COR-L47 (cell line): ENCODE data around the gene MRFAP1L1.
A peak's percentile ranks its signal among the peaks of the same experiment; 100 is the strongest.
"Not testable (repeated sequence)": the region's sequence is repeated elsewhere in the genome, so short reads cannot be mapped to it uniquely, and the experiment has no call there.

Source experiments
- DNase-seq: peaks from one replicate; lab custom pipeline; 2025; lab: John Stamatoyannopoulos, UW

The MRFAP1L1 gene

DNA sequence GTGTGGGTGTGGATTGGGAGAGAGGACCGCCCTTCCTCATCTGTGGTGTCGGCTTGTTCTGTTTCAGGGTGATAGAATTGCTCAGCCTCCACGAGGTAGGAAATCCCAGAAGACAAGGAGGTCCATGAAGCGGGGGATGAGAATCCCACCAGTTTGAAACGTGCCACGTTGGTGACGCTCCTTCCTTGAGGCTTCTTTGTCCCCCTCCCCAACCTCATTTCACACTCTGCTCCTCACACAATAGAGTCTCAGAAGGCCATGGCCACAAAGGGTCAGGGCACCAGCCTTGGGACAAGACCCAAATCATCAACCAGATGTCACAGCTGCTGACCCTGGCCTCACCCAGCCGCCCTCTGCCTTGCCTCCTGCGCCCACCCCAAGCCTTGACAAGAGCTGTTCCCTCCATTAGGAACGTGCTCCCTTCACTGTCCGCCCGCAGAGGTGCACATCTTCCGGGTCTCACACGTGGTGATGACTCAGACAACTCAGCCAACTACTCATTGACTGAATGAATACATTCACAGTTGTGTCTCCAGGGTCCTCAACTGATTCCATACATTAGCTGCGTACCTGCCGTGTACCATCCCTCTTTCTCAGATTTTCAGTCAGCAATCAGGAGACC lies 24.6 kb upstream of the MRFAP1L1 start:
- no peak for DNase-seq

DNA sequence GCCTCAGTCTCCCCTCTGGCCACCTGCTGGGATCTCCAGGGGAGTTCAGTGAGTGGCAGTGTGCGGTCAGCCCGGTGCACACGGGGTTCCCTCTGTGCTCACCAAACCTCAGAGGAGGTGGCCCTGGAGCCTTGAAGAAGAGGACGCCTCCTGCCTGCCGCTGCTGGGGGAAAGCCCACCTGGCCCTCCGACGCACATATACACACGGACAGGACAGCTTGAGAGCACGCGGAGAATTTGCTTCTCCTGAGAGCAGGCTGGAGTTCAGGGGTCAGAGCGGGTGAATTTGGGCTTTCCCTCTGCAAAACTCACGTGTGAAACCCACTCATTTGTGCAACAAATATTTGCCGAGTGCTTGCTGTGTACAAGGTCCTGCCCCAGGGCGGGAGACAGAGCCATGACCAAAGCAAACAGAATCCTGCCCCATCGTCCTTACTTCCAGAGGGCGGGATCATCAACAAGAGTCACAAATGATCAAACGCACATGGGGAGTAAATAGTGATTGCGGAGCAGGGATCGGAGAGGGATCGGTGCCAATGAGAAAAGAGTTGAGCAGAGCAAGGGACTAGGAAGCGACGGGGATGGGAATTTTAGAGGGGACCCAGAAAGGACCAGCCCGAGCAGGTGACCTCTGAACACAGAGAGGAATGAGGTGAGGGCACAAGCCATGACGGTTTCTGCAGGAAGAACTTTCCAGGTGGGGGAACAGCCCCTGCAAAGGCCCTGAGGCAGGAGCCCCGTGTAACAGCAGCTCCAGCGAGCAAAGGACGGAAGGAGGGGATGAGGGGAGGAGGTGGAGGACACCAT lies 23.9 kb upstream of the MRFAP1L1 start:
- no peak for DNase-seq

DNA sequence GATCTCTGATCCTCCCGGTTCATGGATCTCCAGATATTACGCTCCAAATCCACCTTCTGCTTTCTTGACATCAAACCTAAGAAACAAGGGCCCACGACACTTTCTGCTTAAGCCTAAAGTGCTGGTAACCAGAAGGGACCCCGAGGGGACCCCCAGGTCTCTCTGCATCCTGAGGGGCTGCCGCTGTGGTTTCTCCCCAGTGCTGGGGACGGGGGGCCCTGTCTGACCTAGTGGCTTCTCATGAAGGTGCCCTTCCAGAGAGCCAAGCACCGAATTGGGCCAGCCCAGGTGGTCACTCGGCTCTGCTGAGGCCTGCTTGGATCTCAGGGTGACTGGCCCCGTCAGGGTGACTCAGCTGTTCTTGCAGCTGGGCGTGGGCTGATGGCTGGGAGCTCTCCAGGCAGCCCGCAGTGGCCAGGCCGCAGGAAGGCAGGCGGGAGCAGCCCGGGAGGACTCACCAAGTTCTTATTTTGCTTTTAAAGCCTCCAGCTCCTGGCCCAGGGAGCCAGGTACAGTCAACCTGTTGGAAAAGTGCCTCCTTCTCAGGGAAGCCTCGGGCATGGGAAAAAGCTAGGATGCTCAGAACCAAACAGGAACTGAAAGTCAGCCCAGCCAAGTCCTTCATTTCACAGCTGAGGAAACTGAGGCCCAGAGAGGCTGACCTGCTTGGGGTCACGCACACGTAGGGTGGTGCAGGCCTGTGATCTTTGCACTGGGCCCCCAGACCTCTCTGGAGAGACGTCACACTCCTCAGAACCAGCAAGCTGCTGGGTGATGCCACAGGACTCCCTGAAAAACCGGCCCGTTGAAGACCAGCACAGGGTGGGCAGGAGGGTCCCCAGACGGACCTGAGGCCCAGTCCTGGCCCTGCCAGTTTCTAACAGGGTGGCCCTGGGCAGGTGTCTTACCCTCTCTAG lies 23.0 kb upstream of the MRFAP1L1 start:
- DNase-seq = no peak

DNA sequence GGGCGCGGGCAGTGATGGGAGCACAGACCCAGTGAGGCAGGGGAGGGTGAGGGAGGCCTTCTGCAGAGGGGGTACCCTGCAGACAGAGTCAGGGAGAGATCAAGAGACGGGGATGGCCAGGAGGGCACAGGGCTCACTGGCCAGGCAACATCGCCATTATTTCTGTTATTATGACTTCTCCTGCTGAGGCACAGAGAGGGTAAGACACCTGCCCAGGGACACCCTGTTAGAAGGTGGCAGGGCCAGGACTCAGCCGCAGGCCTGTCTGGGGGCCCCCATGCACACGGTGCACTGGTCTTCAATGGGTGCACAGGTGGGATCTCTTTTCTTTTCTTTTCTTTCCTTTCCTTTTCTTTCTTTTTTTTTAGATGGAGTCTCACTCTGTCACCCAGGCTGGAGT lies 22.1 kb upstream of the MRFAP1L1 start:
- DNase-seq = no peak

DNA sequence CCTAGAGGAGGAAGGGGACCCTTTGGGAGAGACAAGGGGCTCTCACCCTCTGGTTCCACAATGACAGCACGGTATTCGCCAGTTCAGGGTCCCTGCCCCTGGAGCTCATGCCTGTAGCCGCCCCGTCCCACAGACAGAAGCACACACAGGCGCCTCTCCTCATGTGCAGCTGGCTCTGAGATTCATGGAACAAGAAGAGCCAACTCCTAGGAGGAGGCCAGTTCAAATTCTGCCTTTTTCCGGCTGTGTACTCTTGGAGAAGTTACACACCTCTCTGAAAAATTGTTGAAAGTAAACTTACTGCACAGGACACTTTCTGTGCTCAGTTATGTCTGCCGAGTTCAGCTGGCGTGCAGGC lies 21.6 kb upstream of the MRFAP1L1 start:
- DNase-seq = no peak

DNA sequence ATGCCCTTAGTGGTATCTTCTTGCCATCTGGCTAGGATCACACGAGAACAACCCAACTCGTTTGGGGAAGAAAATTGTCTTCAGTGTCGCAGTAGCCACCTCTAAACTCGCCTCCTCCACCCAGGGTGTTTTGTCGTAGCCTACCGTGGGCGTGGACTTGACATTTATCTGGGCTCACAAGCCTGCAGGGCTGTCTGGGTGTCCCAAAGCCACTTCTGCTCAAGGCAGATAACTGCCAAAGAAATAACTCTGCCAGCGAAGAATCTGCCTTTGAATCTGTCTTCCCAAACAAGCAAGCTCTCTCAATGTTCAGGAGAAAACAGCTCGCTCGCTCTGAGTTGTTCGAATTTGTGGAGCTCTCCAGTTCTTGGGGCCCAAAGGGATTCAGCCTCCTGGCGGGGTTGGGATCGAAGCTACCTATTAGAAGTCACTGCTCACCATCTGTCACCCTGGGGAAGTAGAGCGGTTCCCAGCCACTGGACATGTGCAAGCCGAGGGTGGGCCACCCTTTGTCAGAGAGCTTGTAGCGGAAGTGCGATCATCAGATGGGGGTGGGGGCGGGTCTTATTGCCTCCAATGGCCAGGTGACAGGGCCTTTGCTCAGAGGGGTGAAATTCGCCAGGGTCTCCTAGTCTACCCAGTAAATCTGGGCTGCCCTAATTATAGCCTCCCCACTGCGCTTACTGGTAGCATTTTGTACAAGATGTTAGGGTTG lies 21.1 kb upstream of the MRFAP1L1 start:
- DNase-seq = no peak

DNA sequence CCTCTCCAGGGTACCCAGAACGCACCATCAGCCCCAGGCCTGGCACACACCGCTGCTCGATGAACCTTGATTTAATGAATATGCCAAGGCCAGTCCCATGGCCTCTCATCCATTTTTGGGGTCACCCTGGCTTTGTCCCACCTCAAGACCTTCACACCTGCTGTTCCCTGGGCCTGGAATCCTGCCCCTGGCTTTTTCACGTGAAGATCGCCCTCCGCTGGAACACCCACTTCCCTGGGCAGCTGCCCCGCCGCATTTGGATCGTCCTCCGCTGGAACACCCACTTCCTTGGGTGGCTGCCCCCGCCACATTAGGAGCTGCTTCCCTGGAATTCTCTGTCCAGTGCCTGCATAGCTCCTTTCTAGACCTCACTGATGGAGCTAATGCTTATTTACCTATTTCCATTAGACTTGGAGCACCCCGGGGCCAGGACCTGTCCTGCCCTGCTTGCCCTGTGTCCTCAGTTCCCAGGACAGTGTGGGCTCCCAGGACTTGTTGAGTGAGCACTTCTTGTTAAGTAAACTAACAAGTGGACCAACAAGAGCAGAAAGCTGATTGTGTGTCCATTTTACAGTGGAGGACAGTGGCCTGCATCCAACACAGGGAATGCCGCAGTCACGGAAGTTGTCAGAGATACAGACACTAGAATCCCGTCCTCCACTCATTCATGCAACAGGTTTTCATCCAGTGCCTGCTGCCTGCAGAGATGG lies 18.8 kb upstream of the MRFAP1L1 start:
- no peak for DNase-seq

DNA sequence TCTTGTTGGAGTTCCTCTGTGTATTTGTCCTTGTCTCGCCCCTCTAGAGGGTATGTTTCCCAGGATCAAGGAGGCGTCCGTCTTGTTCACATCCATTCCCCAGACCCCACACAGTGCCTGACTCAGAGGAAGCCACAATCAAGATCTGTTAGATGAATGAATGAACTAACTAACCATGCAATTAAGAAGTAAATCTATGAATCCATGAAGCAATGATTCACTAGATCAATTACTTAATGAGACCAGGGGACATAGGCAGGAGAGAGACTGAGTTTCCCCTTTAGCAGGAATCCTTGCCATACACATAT lies 18.2 kb upstream of the MRFAP1L1 start:
- no peak for DNase-seq

DNA sequence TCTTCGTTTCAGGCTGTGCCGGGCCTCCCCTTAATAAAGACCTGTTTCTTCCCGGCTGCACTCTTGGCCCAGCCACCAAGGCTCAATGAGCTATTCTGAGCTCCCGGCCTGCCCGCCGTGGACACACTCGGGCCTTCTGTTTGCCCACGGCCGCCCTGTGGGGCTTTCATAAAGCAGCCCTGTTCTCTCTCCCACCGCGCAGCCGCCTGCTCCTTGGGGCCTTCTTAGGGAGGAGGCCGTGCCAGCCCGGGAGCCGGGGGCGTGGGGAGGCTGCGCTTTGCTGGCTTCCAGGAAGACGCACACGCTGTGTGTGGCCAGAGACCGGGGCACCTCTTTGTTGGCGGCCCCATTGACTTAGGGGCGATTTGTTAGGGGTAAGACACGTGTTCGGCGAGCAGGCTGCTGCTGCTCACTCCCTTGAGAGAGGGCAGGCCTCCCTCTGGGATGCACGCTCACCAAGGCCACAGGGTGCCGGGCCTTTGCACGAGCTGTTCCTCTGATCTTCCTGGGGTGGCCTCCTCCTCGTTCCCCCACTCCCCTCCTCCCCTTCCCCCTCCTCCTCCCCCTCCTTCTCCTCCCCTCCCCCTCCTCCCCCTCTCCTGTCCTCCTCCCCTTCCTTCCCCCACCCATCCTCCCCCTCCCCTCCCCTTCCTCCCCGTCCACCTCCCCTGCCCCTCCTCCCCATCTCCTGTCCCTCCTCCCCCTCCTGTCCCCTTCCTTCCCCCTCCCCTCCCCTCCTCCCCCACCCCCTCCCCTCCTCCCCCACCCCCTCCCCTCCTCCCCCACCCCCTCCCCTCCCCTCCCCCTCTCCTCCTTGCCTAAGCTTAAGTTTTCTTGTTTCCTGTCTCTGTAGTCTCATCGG lies 17.6 kb upstream of the MRFAP1L1 start:
- no peak for DNase-seq

DNA sequence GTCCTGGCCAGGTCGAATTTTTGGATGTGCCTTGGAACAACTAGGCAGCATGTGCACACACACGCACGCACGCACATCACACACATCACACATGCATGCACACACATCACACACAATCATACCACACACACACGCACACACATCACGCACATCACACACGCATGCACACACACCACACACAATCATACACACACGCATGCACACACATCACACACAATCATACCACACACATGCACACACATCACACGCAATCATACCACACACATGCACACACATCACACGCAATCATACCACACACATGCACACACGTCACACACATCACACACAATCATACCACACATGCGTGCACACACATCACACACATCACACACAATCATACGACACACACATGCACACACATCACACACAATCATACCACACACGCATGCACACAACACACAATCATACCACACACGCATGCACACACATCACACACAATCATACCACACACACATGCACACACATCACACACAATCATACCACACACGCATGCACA lies 15.8 kb upstream of the MRFAP1L1 start:
- not testable (repeated sequence) for DNase-seq

DNA sequence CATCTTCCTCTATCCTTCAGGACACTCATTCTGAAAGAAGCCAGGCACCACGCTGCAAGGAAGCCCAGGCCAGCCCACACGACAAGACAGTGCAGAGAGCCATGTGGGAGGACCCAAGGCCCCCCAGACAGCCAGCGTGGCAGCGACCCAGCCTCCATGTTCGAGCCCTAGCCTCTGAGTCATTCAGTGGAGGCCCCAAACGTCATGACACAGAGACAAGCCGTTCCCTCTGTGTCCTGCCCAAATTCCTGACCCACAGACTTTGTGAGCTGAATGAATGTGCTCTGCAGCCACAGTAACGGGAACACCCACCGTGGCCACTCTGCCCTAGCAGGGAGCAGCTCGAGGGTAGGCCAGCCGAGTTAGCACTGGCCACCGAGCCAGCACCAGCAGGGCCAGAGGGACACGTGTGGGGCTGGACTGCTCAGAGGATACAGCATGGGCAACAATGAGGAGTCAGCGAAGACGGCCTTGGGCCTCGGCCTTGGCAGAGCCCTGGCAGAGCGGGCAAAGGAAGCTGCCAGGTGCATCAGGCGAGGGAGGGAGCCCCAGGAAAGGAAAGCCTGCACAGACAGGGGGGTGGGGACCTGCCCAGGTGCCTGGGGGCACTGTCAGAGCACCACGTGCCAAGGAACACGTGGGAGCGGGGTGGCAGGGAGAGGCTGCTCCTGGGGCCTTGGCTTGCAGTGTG lies 14.9 kb upstream of the MRFAP1L1 start:
- no peak for DNase-seq

DNA sequence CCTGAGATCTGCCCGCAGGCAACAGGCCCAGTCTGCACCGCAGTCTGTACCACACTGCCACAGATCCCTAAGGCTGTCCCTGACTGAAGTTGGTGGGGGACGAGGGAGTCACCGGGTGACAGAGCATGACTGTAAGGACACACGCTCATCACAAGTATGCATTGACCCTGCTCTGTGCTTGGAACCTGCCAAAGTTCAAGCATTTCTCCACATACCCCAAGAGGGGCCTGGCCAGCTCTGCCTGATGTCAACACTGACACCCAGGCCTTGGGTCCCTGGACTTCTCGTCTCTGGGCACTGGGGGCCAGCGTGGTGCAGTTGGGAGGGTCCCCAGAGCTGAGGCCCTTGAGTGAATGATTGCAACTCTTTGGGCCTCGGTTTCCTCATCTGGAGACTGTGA lies 14.2 kb upstream of the MRFAP1L1 start:
- no peak for DNase-seq

DNA sequence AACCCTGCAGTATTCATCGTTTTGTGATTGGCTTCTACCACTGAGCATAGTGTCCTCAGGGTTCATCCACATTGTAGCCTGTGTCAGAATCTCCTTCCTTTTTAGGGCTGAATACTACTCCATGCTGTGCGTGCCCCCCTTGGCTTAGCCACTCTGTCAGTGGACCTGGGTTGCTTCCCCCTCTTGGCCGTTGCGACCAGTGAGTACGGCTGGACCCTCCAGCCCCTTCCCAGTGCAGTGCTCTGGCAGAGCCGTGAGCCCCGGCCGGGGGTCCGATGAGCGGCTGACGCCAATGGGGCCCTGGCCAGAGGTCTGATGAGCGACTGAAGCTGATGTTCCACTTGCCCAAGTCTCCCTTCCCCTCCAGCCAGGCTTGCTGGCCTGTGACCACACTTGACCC lies 13.2 kb upstream of the MRFAP1L1 start:
- DNase-seq = no peak

DNA sequence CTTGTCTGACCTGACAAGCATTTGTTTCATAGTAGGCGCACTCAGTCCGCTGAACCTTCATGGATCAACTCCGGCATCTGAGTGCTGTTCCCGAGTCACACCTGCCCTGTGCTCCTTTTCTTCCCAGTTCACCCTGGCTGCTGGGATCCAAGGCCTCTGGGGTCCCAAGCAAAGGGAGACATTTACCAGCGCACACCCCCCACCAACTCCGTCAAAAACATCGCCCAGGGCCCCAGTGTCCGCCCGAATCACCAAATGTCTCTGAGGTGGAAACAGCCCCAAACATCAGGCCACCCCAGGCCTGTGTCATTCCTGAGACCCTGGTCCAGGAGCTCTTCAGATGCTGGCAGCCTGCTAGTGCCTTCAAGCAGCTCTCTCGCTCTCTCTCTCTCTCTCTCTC lies 11.5 kb upstream of the MRFAP1L1 start:
- DNase-seq = no peak

DNA sequence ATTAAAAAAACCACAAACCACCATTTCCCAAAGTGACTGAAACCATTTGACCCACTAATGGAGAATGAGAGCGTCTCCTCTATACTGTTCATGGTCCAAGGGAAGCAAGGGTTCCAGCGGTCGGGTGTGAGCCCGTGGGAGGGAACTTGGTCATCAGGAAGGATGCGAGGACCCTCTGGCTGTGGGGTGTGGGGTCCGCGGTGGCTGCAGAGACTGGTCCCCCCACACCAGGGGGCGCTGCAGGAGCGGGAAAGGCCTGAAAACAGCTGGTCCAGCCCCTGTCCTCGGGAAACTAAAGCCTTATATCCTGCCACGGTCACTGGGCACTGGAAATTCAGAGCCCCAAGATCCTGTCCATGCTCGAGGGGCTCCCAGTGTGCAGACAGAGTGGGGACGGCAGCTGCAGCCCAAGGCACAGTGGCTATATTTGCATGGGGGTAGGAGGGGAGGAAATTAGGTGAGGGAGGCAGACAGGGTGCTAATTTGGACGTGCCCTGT lies 10.6 kb upstream of the MRFAP1L1 start:
- DNase-seq = peak; percentile 65

DNA sequence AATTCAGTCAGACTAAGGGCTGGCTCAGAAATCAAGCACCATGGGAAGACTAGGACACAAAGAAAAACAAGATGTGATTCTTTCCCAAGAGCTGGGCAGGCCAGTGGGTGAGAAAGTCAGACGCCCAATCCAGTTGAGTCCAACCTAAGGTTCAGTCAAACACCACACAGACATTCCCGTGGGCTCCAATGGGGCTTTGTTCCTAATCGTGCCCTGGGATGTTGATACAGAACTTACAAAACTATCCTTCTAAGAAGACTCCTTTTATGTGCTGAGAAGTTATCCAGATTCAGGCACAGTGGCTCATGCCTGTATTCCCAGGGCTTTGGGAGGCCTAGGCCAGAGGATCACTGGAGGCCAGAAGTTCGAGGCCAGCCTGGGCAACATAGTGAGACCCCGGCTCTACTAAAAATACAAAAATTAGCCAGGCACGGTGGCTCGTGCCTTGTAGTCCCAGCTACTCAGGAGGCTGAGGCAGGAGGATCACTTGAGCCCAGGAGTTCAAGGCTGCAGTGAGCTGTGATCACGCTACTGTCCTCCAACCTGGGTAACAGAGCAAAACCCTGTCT lies 10.0 kb upstream of the MRFAP1L1 start:
- DNase-seq = no peak

DNA sequence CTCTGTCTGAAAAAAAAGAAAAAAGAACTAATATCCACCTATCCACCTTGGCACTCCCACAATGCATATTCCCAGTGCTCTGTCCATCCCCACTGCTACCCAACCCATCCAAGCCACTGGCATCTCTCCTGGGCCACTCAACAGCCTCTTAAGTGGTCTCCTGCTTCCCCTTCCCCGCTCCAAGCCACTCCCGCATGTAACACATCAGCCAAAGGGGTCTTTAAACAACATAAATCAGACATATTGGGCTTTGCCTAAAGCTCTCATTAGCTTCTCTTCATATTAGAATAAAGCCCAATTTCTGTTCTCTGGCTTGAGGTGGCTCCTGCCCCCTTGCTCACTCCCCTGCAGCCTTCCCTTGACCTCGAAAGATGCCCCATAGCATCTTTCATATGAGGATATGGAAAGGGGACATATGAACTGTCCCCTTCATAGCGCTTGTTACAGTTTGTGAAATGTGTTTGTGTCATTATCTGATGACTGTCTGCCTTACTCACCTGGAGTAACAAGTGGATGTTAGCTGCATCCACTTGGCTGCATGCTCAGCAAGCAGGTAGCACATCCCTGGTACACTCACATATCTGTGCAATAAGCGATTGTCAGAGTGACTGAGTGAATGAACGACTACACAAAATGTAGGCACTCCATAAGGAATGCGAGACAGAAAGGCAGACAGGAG lies 9.4 kb upstream of the MRFAP1L1 start:
- DNase-seq = no peak

DNA sequence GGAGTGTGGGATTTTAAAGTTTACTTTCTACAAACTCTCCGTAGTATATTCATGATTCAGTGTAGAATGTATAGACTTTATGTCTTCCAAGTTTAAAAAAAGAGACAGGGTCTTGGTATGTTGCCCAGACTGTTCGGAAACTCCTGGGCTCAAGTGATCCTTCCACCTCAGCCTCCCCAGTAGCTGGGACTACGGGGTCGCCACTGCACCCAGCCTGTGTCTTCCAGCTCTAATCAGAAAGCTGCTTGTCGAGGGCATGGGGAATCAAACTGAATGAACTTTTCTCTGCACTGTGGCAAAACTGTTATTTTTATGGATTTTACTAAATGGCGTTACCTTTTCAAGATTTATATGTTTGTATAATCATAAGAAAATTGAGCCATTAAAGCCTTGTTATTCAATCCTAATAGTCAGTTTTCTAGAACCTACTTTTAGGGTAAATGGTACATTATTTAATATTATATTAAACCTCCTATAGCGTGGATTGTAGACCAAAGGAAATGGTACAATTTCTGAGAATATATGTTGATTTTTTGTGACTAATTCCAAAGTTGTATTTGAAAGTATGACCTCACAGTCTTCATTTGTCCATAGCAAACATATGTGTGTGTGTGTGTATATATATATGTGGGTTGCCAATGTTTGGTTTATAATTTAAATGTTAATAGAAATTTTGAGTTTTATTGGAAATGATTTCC lies 7.4 kb upstream of the MRFAP1L1 start:
- no peak for DNase-seq
